Stimulated activated naive B cell treated with anti-CD40 and anti-IgM and Interleukin-4, amounts not matched to agents 10 μg/mL and 1 μg/mL and 100 μg/mL, for 72 hours (primary cell): ENCODE measurements around the gene MAPK4.
"Not testable (repeated sequence)": the region's sequence is repeated elsewhere in the genome, so short reads cannot be mapped to it uniquely, and the experiment has no call there.

Experiments
- ATAC-seq, 2 donors: fragments of 150-1000 bp; cut with Tn5 transposase; replicated peaks; 2 replicates each; pipeline ENCODE4 v1.10.0; 2021; ENCODE audit warnings: moderate library complexity in 1 of 2
- DNase-seq: peaks from one replicate; pipeline ENCODE4 v3.0.0; 2021
- H3K27ac Mint-ChIP-seq: one replicate; pipeline ENCODE4 v1.8.0; 2022; ENCODE audit warnings: mild to moderate bottlenecking, mixed read lengths
- H3K27me3 Mint-ChIP-seq, 2 donors: one replicate each; pipeline ENCODE4 v1.8.0; 2022; ENCODE audit warnings: mixed read lengths in 2 of 2
- H3K36me3 Mint-ChIP-seq, 2 donors: one replicate each; pipeline ENCODE4 v1.8.0; 2022; ENCODE audit warnings: mixed read lengths in 2 of 2, mild to moderate bottlenecking in 1 of 2
- H3K4me1 Mint-ChIP-seq, 2 donors: one replicate each; pipeline ENCODE4 v1.8.0; 2022; ENCODE audit warnings: mixed read lengths in 2 of 2, mild to moderate bottlenecking in 1 of 2
- H3K4me3 Mint-ChIP-seq, 2 donors: one replicate each; pipeline ENCODE4 v1.8.0; 2022; ENCODE audit warnings: mild to moderate bottlenecking in 2 of 2, mixed read lengths in 2 of 2, moderate library complexity in 1 of 2
- H3K9me3 Mint-ChIP-seq, 2 donors: one replicate each; pipeline ENCODE4 v1.8.0; 2022; ENCODE audit warnings: mixed read lengths in 2 of 2, mild to moderate bottlenecking in 1 of 2

The MAPK4 gene

DNA sequence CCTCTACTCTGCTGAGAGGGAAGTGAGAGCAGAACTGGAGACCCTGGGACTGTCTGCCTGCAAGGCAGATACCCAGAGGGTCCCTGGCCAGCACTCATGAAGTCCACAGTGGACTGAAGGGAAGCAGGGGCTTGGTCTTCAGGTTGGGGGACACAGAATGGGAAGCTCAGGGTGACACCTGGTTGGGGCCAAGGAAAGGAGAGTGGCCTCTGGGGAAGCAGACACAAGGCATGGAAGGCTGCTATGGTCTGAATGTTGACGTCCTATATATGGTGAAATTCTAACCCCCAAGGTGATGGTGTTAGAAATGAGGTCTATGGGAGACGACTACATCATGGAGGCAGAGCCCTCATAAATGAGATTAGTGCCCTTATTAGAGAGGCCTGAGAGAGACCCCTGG lies 190.7 kb downstream of the MAPK4 start:
- DNase-seq (no peak), ATAC-seq (no peak)
- H3K9me3 Mint-ChIP-seq, result peaks cover 0 to 3% of the 10 kb centered on the region in 2 donors
- no peaks in the 10 kb centered on the region for H3K4me1 Mint-ChIP-seq
- peaks cover 39 to 48% of the 10 kb centered on the region in 2 donors for H3K27me3 Mint-ChIP-seq
- H3K27ac Mint-ChIP-seq, result no peak overlapping the region
- H3K36me3 Mint-ChIP-seq, result no peaks in the 10 kb centered on the region
- no peak overlapping the region for H3K4me3 Mint-ChIP-seq

DNA sequence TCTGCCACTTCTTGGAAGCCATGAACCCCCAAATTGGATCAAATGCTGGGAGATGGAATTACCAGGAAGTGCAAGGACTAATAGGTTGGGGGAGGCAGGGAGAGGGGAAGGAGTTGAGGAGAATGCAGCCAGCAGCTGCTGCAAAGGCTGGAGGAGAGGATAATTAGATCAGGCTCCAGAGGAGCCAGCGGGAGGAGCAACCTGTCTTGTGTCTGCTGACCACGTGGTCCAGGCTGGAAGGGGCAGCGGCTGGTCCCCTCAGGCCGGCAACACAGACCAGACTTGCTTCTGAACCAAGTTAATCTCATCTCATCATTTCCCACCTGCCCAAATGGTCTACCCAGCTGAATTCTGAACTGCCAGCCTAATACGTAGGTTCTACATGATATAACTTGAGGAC lies 191.6 kb downstream of the MAPK4 start:
- peaks cover 0 to 3% of the 10 kb centered on the region in 2 donors for H3K9me3 Mint-ChIP-seq
- H3K27ac Mint-ChIP-seq, result no peak overlapping the region
- H3K4me3 Mint-ChIP-seq, result no peak overlapping the region
- no peaks in the 10 kb centered on the region for H3K36me3 Mint-ChIP-seq
- no peaks in the 10 kb centered on the region for H3K4me1 Mint-ChIP-seq
- DNase-seq (no peak), ATAC-seq (no peak)
- H3K27me3 Mint-ChIP-seq, result peaks cover 36 to 47% of the 10 kb centered on the region in 2 donors

DNA sequence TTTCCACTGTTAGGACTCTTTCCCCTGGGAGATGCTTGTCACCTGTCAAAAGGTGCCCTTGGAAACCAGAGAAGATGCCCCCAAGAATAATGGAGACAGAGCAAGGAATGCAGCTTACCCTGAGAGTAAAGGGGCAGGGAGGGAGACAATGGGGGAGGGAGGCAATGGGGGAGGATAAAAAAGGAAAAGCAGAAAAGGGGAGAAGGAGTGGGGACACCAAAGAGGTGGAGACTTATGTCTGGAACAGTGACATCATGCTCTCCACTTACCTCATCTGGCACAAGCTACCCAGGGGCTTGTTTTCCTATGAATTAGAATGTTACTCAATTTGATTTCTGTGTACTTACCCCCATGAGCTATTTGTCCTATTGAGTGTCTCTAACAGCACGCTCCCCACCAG lies 192.1 kb downstream of the MAPK4 start:
- H3K36me3 Mint-ChIP-seq, result no peaks in the 10 kb centered on the region
- peaks cover 0 to 3% of the 10 kb centered on the region in 2 donors for H3K9me3 Mint-ChIP-seq
- no peak overlapping the region for H3K4me3 Mint-ChIP-seq
- peaks cover 41 to 43% of the 10 kb centered on the region in 2 donors for H3K27me3 Mint-ChIP-seq
- no peak overlapping the region for H3K27ac Mint-ChIP-seq
- H3K4me1 Mint-ChIP-seq, result no peaks in the 10 kb centered on the region
- no peak for ATAC-seq
- no peak for DNase-seq

DNA sequence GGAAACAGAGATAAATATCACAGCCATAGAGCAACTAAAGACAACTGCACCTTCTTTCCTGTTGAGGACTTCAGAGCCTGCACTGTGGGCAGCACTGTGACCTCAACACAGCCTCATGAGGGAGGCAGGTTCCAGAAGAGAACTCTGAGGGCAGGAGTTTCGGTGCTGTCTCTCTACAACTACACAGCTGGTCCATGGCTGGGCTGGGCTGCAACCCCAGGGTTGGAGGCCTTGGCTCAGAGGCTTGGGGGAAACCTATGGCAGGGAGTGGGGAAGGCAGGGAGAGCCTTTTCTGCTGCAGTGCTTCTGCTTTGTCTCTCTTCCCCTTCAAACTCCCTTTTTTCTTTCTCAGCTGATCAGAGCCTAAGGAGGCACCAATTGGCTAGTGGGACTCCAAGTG lies 193.4 kb downstream of the MAPK4 start:
- peaks cover 49% of the 10 kb centered on the region in 2 donors for H3K27me3 Mint-ChIP-seq
- no peaks in the 10 kb centered on the region for H3K4me1 Mint-ChIP-seq
- no peak overlapping the region for H3K27ac Mint-ChIP-seq
- peaks cover 0 to 1% of the 10 kb centered on the region in 2 donors for H3K9me3 Mint-ChIP-seq
- no peak for ATAC-seq
- DNase-seq, result no peak
- H3K4me3 Mint-ChIP-seq, result no peak overlapping the region
- H3K36me3 Mint-ChIP-seq, result no peaks in the 10 kb centered on the region

DNA sequence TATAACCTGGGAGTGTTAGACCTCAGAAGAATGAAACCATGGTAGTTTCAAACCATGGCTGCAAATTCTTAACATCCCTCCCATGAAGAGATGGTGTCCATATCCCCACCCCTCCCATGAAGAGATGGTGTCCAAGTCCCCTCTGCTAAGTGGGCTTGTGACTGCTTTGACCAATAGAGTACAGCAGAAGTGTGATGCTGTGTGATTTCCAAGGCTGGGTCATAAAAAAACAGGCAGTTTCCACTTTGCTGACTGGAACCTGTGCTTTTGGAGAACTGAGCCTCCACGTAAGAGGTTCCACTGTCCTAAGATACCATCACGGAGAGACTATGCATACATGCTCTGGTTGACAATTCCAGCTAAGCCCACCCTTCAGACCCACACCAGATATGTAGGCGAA lies 194.4 kb downstream of the MAPK4 start:
- Mint-ChIP-seq H3K27me3 (peaks cover 39 to 49% of the 10 kb centered on the region in 2 donors), H3K4me3 (no peak overlapping the region), H3K9me3 (peaks cover 0 to 1% of the 10 kb centered on the region in 2 donors), H3K27ac (no peak overlapping the region), H3K36me3 (no peaks in the 10 kb centered on the region), H3K4me1 (no peaks in the 10 kb centered on the region)
- no peak for ATAC-seq
- no peak for DNase-seq

DNA sequence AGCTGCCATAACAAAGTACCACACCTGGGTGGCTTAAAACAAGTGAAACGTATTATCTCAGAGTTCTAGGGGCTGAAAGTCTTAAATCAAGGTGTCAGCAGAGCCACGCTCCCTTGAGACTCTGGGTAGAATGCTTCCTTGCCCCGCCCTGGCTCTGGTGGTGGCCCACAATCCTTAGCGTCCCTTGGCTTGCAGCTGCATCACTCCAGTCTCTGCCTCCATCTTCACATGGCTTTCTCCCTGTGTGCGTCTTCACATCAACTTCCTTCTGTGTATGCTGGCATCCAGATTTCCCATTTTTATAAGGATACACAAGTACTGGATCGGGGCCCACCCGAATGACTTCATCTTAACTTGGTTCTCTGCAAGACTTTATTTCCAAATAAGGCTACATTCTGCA lies 197.5 kb downstream of the MAPK4 start:
- H3K36me3 Mint-ChIP-seq, result no peaks in the 10 kb centered on the region
- DNase-seq (no peak), ATAC-seq (no peak)
- no peak overlapping the region for H3K27ac Mint-ChIP-seq
- H3K4me3 Mint-ChIP-seq, result no peak overlapping the region
- peaks cover 0 to 1% of the 10 kb centered on the region in 2 donors for H3K9me3 Mint-ChIP-seq
- peaks cover 24 to 44% of the 10 kb centered on the region in 2 donors for H3K27me3 Mint-ChIP-seq
- H3K4me1 Mint-ChIP-seq, result no peaks in the 10 kb centered on the region

DNA sequence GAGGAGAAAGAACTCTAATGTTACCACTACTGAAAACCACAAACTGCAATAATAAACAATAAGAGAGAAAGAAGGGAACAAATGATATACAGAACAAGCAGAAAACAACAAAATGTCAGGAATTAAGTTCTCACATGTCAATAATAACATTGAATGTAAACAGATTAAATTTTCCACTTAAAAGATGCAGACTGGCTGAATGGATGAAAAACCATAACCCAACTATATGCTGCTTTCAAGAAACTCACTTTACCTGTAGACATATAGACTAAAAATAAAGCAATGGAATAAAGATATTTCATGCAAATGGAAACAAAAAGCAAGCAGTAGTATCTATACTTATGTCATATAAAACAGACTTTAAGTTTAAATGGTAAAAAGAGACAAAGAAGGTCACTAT lies 209.6 kb downstream of the MAPK4 start:
- DNase-seq (no peak), ATAC-seq (no peak)
- H3K27ac Mint-ChIP-seq, result no peak overlapping the region
- H3K36me3 Mint-ChIP-seq, result peaks cover 8 to 32% of the 10 kb centered on the region in 2 donors
- H3K4me3 Mint-ChIP-seq, result no peak overlapping the region
- H3K9me3 Mint-ChIP-seq, result peaks cover 41 to 42% of the 10 kb centered on the region in 2 donors
- H3K4me1 Mint-ChIP-seq, result no peaks in the 10 kb centered on the region
- H3K27me3 Mint-ChIP-seq, result peaks cover 23 to 26% of the 10 kb centered on the region in 2 donors

DNA sequence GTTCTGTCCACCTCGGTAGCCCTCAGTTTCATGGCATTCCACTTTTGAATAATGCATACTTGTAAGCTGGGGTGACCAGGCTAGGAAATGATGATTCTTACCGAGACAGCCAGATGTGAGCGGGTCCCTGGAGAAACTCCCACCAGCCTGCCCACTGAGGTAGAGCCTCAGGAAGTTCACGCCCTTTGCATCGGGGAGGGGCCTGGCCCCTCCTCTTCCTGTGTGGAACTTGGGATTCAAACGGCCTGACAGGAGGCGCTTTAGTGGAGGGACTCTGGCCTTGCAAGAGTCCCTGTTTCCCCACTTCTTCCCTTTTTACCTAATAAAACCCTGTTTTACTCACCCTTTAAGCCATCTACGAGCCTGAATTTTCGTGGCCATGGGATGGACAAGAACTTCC lies 215.3 kb downstream of the MAPK4 start:
- Mint-ChIP-seq H3K27me3 (peaks cover 11 to 20% of the 10 kb centered on the region in 2 donors), H3K9me3 (peaks cover 6 to 11% of the 10 kb centered on the region in 2 donors), H3K4me3 (no peak overlapping the region), H3K36me3 (peaks cover 0 to 5% of the 10 kb centered on the region in 2 donors), H3K27ac (no peak overlapping the region), H3K4me1 (no peaks in the 10 kb centered on the region)
- no peak for DNase-seq
- no peak for ATAC-seq

DNA sequence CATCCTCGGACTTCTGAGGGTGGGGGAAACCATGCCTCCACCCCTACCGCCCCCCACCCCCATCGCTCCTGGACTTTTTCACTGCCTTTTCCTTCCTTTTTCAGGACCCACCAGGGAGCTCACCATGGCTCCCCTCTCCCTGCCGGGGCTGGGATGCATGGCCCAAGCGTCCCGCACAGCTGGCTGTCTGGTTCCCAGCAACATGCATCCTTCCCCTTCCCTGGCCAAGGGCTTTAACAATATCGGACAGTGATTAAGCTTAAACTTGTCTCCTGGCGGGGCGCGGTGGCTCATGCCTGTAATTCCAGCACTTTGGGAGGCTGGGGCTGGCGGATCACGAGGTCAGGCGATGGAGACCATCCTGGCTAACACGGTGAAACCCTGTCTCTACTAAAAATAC lies 215.8 kb downstream of the MAPK4 start:
- H3K4me3 Mint-ChIP-seq, result no peak overlapping the region

DNA sequence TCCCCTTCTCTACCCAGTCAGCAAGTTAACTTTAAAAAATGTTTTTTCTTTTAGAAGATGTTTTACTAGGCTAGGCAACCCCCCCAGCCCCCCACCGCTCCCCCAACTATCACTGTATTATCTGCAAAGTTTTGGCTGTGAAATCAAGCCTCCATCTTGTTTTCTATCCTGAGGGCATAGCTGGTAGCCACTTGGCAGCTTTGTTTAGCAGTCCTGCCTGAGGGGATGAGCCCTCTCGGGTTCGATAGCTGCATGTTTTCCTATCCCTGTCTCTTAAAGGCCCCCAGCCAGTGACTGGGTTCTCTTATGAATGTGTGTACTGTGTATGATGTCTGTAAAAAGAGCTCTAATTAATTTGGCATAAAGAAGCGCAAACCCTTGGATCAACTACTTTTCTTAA lies 216.5 kb downstream of the MAPK4 start:
- H3K36me3 Mint-ChIP-seq, result no peaks in the 10 kb centered on the region
- H3K27ac Mint-ChIP-seq, result no peak overlapping the region
- no peak overlapping the region for H3K4me3 Mint-ChIP-seq
- no peak for DNase-seq
- H3K9me3 Mint-ChIP-seq, result peaks cover 0 to 7% of the 10 kb centered on the region in 2 donors
- peaks cover 6 to 16% of the 10 kb centered on the region in 2 donors for H3K27me3 Mint-ChIP-seq
- ATAC-seq, result no peak
- H3K4me1 Mint-ChIP-seq, result no peaks in the 10 kb centered on the region

More for the DNA sequence above, 215.8 kb downstream of the MAPK4 start:
- H3K27me3 Mint-ChIP-seq, result peaks cover 8 to 19% of the 10 kb centered on the region in 2 donors
- DNase-seq, result no peak
- peaks cover under 1 to 8% of the 10 kb centered on the region in 2 donors for H3K9me3 Mint-ChIP-seq
- no peak for ATAC-seq
- no peak overlapping the region for H3K27ac Mint-ChIP-seq
- H3K36me3 Mint-ChIP-seq, result peaks cover 0 to 1% of the 10 kb centered on the region in 2 donors
- no peaks in the 10 kb centered on the region for H3K4me1 Mint-ChIP-seq

DNA sequence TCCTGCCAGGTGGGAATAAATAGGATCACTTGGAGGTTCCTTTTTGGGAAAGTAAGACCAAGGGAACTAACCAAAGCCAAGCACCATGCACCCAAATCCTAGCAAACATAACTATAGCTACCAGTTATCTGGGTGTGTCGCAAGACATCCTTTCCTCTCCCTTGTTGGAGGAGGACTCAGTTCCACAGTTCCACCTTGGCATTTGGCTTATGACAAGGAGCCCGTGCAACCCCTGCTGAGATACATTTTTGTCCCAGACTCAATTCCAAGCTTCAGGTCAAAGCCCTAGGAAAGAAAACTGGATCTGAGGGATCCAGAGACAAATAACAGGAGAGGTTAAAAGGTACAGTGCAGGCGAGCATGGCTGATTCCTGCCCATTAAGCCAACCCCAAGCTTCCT lies 219.1 kb downstream of the MAPK4 start:
- DNase-seq, H3K4me3 Mint-ChIP-seq, H3K4me1 Mint-ChIP-seq, H3K27ac Mint-ChIP-seq, H3K9me3 Mint-ChIP-seq, H3K36me3 Mint-ChIP-seq, ATAC-seq: not testable (repeated sequence)
- peaks cover 0 to 11% of the 10 kb centered on the region in 2 donors for H3K27me3 Mint-ChIP-seq
